Measurements from ENCODE around the gene KIAA1671. TPM values are rescaled to one million over a fixed set of nuclear protein-coding genes. Genes with fewer than 3 reads are reported as not detected.

The KIAA1671 gene
- total and polyA plus RNA-seq, 2 of the 4 experiments (the other 2 are of a cell fraction), result 0.02 TPM; not detected in 1

GRCh38 chr22:24977370-24978221 lies 25.1 kb downstream of the KIAA1671 start:
- no peaks in the 10 kb centered on the region for H3K36me3 ChIP-seq (ENCODE audit: control insufficient read depth, insufficient read depth, low read length)
- H3K4me2 ChIP-seq (ENCODE audit: low read depth, low read length), result no peak overlapping the region
- no peak overlapping the region for H2BK5ac ChIP-seq (ENCODE audit: low read depth, low read length, poor library complexity, severe bottlenecking)
- no peak overlapping the region for H2AFZ ChIP-seq (replicated peaks; ENCODE audit: low read length, poor library complexity)
- H3K27me3 ChIP-seq (ENCODE audit: control insufficient read depth, insufficient read depth, low read length), result no peaks in the 10 kb centered on the region
- in situ Hi-C loops (cut with MboI; ENCODE audit: low sequenced_read_pairs), result no loop called here
- H3K18ac ChIP-seq (ENCODE audit: low read depth, low read length), result no peak overlapping the region
- no peaks in the 10 kb centered on the region for H4K20me1 ChIP-seq (ENCODE audit: insufficient read depth, low read length)
- H3K23ac ChIP-seq (ENCODE audit: low read depth, low read length), result no peak overlapping the region
- no peaks in the 10 kb centered on the region for H3K9me1 ChIP-seq (ENCODE audit: insufficient read depth, low read length)
- no peak overlapping the region for H3K56ac ChIP-seq (ENCODE audit: extremely low read depth, insufficient read depth, low read length)
- no peaks in the 10 kb centered on the region for H3K9me3 ChIP-seq (ENCODE audit: control insufficient read depth, insufficient read depth, low read length)
- H3K4ac ChIP-seq (ENCODE audit: low read depth, low read length), result no peak overlapping the region
- H2BK15ac ChIP-seq (ENCODE audit: low read depth, low read length), result no peak overlapping the region
- 20% methylated on average over 1 of the region's 12 CpGs; no CpG with 5 or more reads in 1 of the 2 experiments for WGBS, 2 experiments (ENCODE audit: extremely low coverage in 2 of 2, insufficient read length in 1 of 2)
- ATAC-seq (ENCODE audit: low read depth), result no peak
- H3K4me3 ChIP-seq (ENCODE audit: insufficient read depth, low read depth, low read length), result no peak overlapping the region
- no TSS peak for BruUV-seq (replicated peaks)
- intact Hi-C loops (cut with micrococcal nuclease), result no loop called here
- H2BK120ac ChIP-seq (ENCODE audit: low read depth, low read length), result no peak overlapping the region
- dilution Hi-C loops (cut with HindIII; ENCODE audit: low sequenced_read_pairs, unreplicated experiment), result no loop called here
- ChIA-PET POLR2A (ENCODE audit: unreplicated experiment) (no interaction called here), CTCF (no interaction called here)
- no peak overlapping the region for H3K9ac ChIP-seq (ENCODE audit: low read depth, low read length)
- TF ChIP-seq CHD1 (IDR thresholded peaks at IDR 0.05; ENCODE audit: low read depth, low read length) (no peak), CEBPB (IDR thresholded peaks at IDR 0.05; ENCODE audit: low read depth, low read length) (no peak), MAZ (IDR thresholded peaks at IDR 0.05; ENCODE audit: borderline replicate concordance, low read depth, low read length) (no peak), RAD21 (IDR thresholded peaks at IDR 0.05; ENCODE audit: low read length) (no peak)
- TF ChIP-seq, protein P1, sequence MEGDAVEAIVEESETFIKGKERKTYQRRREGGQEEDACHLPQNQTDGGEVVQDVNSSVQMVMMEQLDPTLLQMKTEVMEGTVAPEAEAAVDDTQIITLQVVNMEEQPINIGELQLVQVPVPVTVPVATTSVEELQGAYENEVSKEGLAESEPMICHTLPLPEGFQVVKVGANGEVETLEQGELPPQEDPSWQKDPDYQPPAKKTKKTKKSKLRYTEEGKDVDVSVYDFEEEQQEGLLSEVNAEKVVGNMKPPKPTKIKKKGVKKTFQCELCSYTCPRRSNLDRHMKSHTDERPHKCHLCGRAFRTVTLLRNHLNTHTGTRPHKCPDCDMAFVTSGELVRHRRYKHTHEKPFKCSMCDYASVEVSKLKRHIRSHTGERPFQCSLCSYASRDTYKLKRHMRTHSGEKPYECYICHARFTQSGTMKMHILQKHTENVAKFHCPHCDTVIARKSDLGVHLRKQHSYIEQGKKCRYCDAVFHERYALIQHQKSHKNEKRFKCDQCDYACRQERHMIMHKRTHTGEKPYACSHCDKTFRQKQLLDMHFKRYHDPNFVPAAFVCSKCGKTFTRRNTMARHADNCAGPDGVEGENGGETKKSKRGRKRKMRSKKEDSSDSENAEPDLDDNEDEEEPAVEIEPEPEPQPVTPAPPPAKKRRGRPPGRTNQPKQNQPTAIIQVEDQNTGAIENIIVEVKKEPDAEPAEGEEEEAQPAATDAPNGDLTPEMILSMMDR (conservative IDR thresholded peaks at IDR 0.05; ENCODE audit: low read depth, low read length), result no peak
- H3K14ac ChIP-seq (replicated peaks; ENCODE audit: low read depth, low read length), result no peak overlapping the region
- H3K79me1 ChIP-seq (ENCODE audit: low read depth in 1 of 2, low read length in 2 of 2), result no peaks in the 10 kb centered on the region
- H2BK20ac ChIP-seq (ENCODE audit: low read depth, low read length), result no peak overlapping the region
- H3K4me1 ChIP-seq (ENCODE audit: control insufficient read depth, insufficient read depth, low read length), result no peaks in the 10 kb centered on the region
- no peak overlapping the region for H4K91ac ChIP-seq (ENCODE audit: insufficient read depth, low read depth, low read length)
- no peak overlapping the region for H2AK5ac ChIP-seq (ENCODE audit: low read depth, low read length)
- H4K8ac ChIP-seq (ENCODE audit: low read depth in 2 of 2, low read length in 2 of 2), result no peak overlapping the region
- H3K27ac ChIP-seq (ENCODE audit: insufficient read depth, low read length), result no peak overlapping the region
- H4K5ac ChIP-seq (ENCODE audit: low read depth, low read length), result no peak overlapping the region
- DNase-seq, result no peak
- no peak overlapping the region for H2AK9ac ChIP-seq (replicated peaks; ENCODE audit: low read depth, low read length, poor library complexity)
